Bone marrow (tissue), 2 donors: ENCODE results near the gene SEPTIN10.
A peak's percentile ranks its signal among the peaks of the same experiment; 100 is the strongest.
"Not testable (repeated sequence)": the region's sequence is repeated elsewhere in the genome, so short reads cannot be mapped to it uniquely, and the experiment has no call there.

ENCODE experiments used
- DNase-seq, 2 donors: peaks; one replicate each; lab custom pipeline; 2025; lab: John Stamatoyannopoulos, UW

SEPTIN10 gene

DNA sequence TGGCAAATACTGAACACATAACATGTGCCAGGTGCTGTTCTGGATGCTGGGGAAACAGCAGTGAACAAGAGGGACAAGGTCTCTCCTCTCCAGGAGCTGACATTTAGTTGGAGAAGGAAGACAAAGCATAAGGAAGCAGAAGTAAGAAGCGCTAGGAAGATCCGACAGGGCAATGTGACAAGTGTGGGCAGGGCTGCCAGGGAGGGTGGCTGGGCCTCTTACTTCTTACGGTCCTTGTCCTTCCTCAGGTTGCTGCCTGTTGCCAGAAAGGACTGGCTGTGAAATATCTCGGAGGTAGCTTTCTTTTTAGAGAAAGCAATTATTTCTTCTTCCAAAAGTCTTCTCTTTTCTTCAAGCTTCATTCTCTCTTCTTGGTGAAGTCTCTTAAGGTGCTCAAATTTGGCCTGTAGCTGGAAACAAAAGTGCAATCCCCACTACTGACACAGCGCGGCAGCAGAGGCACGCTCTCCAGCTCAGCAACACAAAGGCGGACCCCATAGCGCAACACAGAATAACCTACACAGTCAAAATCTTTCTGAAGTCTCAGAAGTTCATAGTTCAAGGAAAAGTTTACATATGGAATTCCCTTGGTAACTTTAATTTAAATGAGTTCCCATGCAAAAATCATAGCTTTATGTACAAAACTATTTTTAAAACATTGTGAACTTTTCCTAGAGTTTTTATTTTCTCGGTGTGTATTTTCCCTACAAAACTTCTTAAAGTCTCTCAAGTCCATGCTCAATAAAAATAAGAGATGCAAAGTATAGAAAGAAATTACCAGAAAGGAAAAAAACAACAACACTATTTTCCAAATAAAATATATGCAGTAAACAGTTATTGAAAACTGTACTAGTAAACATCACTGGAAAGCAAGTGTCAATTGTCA lies 67.7 kb downstream of the SEPTIN10 start:
- DNase-seq: peak in 1 of 2 donors; percentile 47

DNA sequence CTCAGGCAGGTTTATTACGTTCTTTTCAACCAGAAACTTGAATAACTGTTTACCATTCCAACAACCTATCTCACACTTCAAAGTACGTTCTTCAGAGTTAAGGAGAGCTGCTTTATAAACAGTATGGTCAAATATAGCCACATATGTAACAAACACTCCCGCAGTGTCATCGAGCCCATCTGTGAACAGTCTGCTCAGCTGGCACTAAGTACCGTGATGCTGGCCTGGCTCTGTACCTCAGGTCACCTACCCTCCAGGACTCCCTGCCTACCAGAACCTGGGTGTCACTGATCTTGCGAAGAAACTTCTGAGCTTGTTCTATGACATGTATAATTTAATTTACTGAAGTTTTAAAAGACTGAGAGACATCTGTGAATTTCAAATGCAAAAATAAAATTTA lies 71.4 kb downstream of the SEPTIN10 start:
- DNase-seq: no peak

DNA sequence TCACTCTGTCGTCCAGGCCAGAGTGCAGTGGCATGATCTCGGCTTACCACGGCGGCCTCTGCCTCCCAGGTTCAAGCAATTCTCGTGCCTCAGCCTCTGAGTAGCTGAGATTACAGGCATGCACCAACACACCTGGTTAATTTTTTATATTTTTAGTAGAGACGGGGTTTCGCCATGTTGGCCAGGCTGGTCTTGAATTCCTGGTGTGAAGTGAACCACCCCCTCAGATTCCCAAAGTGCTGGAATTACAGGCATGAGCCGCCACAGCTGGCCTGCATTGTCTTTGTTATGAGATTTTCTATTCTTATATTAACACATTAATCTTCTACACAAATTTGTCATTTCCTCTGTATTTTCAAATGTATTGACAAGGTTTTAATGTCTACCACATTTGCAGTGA lies 75.2 kb downstream of the SEPTIN10 start:
- DNase-seq: no peak

- no peak for DNase-seq
Observed at GRCh38 chr2:109537565-109538222, 76.1 kb downstream of the SEPTIN10 start.

GRCh38 chr2:109536556-109536955 lies 77.2 kb downstream of the SEPTIN10 start:
- DNase-seq: not testable (repeated sequence)

DNA sequence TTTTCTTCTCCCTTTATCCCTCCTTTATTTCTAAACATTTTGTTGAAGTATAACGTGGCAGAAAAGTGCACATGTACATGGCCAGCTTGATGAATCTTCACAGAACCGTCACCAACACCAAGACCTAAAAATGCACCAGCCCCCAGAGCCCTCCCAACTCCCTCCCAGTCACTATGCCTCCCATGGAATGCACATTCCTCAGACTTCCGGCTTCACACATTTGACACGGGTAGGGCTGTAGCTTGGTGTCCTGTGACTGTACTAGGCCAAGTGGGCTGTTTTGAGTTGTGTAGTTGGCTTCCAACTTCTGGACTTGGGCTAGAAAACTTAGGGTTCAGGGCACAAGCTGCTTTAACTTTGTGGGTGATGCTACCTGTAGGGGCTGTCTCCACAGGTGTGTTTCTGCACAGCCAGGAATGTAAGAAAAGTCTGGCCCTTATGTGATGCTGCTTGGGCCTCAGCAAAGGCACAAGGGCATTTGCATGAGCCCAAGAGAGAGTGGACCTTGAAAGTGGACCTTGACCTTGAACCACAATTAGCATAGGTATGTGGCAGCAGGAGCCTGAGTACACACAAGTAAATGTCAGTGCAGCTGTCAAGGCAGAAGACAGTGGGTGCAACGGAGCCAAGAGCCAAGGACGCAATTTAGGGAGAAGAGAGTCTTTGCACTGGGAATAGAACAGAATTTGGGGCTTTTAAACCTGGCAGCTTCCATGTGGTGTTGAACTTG lies 78.4 kb downstream of the SEPTIN10 start:
- DNase-seq: no peak

- DNase-seq: no peak
Observed at GRCh38 chr2:109533823-109534222, 79.9 kb downstream of the SEPTIN10 start.

GRCh38 chr2:109532728-109533076 lies 81.1 kb downstream of the SEPTIN10 start:
- DNase-seq: no peak

DNA sequence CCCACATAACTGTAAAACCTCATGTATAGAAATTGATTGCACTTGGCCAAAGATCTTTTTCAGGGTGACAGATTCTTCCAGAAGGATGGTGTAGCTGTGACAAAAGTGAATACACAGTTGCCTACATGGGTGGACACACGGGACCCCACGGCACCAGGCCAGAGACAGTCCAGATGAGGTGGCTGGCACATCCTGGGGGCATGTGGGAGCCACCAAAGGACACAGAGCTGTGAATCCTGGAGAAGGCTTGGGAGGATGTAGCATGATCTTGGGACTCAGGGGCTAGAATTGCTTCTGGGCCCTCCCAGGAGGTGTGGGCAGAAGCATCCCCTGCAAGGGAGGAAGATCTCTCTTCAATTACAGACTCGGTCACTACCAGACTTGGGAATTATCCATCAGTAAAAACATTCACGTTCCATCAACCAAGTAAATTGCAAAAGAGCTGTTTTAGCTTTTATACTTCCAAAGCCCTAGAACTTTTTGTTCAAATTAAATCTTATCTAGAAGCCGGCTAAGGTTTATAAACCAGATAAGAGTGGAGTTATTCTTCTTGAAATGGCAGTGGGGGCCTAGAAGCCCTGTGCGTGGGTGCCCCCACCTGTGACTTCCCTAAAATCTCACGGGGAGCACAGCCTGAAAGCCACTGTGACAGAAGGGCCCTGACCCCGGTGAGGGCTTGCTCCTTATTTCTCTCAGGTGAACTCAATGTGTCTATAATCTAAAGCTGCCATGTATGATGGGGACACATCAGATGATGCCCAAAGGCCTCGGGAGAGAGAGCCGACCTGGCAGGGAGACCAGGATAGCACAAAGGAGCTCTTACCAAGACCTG lies 81.7 kb downstream of the SEPTIN10 start:
- no peak for DNase-seq

DNA sequence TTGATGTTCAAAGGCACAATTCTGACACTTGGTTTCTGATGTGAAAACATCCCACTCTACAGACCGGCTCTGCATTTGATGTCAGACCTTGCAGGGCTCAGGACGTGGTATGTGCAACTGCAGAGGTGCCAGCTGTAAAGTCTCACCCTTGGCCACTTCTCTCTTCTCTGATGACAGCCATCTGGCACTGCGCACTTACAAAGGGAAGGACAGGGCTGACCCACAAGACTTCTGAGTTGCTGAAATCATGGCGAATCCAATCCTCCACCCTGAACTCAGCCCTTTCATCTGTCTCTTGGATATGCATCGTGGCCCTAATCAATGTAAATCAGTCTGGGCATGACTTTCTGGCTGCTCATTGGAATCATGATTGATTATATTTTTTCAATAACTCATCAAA lies 82.5 kb downstream of the SEPTIN10 start:
- no peak for DNase-seq

- no peak for DNase-seq
Observed at GRCh38 chr2:109530712-109531111, 83.1 kb downstream of the SEPTIN10 start.

DNA sequence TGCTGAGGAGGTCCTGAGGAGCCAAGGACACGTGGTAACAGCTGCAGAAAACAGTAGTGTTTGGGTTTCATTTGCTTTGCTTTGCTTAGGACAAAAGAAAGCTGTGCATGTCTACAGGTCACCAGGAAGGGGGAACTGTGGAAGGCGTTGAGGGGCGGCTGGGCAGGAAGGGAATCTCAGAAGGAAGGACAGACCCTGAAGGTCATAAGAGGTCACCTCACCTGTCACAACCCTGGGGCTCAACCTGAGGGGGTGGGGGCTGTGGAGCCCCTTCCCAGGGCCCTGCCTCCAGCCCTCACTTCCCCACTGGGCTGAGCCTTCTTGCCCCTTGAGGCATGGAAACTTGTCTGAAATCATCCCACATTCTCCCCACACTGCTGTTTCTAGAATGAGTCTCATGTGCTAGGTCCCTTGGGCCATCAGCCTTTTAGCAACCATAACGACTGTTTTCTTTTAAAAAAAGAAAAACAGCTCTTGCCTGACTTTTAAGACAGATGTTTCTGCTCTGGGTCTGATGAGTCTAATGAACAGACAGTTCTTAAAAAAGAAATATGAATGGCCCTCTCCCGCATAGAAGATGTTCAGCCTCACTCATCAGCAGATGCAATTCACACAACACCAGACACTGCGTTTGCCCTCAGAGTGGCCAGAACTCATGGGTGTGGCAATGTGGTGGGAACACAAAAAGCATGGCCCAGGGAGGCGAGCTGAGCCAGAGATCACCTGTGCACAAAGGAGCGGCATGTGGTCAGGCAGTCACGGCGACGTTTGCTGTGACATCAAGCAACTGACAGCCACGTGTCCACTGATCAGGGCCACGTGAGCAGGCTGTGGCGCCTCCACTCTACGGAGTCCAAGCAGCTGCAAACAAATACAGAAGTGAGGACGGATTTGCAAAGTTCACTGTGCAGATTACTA lies 84.0 kb downstream of the SEPTIN10 start:
- no peak for DNase-seq

- no peak for DNase-seq
Observed at GRCh38 chr2:109528811-109529501, 84.8 kb downstream of the SEPTIN10 start.

DNA sequence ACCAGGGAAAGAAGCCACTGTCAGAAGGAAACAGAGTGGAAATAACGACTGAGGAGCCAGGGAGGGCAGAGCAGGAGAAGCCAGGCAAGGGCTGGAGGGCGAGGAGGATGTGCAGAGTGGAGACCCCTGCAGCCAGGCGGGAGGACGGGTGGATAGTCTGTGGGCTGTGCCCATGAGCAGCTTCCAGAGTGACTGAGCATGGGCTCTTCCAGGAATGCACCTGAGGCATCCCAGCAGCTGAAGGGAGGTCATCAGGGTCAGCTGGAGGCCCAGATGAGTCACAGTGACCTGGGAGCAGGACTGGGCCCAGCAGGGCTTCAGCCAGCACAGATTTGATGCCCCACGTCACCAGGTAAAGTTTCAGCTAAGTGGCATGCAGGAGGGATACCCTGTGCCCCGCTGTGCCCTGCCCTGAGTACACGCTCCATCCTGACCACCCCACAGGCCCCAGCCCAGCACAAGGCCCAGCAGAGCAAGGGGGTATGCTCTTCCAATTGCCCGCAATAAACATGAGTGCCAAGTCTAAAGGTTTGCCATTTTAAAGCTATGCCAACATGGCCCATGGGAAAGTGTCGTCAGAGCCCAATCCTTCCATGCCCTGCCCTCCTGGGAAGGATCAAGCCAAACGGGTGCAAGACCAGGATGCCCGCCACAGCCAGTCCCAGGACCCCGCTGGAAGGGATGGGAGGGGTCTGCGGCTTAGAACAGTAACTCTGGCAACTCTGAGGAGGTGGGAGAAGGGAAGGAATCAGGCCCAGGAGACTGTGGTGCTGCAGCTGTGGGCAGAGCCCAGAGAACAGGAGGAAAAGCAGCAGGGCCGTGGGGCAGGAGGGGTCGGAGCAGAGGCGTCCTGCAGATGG lies 85.7 kb downstream of the SEPTIN10 start:
- no peak for DNase-seq

DNA sequence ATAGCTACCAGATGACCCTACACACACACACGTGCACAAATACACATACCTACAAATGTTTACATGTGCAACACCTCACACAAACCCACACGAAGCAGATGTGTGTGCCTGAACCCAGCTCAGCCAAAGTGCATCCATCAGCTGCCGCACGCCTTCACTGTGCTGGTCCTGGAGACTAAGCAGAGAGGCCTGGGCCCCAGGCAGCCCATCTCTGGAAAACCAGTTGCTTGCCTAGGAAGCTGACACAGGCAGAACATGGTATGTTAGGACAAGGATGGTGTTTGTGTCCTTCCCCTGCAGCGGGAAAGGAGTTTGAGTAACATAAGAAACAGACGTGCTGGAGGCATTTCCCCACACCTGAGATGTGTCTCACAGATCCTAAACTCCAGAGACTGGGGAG lies 86.7 kb downstream of the SEPTIN10 start:
- no peak for DNase-seq

DNA sequence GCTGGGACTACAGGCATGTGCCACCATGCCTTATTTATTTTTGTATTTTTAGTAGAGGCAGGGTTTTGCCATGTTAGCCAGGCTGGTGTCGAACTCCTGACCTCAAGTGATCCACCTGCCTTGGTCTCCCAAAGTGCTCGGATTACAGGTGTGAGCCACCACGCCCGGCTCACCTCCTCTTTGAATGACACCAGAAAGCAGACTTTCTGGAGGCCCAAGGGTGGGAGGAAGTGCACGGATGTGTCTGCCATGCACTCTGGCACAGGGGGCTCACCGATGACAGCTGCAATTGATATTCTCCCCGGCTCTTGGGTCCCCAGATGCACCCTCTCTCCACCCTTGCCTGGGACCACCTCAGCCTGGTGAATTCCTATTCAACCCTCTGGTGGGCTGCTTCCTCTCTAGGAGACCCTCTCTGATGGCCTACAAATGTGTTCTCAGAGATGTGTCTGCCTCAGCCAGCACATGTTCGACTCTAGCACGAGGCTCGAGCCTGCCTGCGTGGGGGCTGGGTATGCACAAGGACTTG lies 87.3 kb downstream of the SEPTIN10 start:
- no peak for DNase-seq

GRCh38 chr2:109525836-109526235 lies 87.9 kb downstream of the SEPTIN10 start:
- DNase-seq: no peak

DNA sequence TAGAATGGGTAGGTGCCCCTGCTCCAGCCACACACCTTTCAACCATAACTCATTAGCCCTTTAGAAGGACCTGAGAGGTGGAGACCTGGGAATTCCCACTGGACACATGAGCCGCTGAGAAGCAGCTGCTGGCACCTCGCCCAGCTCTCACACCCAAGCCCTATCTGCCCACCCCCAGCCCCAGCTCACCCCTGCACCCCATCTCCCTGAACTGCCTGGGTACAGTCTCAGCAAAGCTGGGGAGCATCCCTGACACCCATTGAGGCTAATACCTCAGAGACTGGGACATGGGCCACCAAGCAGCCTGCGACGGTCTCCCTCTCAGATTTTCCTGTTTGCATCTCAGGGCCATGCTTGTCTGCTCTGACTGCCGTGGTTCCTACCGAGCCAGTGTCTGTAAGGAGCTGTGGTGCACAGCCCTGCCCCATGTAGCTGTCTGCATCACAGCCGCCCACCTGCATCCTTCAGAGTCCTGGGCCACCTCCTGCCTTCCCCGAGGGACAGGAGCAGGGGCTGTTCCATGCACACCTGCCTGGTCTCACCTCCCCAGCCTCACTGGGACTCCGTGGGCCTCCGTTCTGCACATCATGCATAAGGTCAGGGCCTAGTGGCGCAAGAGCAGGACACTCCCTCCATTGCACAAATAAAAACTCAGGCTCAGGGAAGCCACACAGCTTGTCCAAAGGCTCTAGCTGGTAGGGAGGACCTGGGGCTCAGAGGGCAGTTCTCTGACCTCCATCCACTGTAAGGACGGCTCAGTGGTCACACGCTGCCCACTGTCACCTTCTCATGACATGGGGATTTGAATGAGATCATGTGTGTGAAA lies 90.0 kb downstream of the SEPTIN10 start:
- DNase-seq: no peak
